Thyroid gland (tissue), 4 donors: ENCODE data around the gene CYFIP1.

Source experiments
- CTCF ChIP-seq, 6 experiments: fragments of 200-600 bp in 3 of 6; fragments of 450-650 bp in 3 of 6; sonication (generic) in 3 of 6; IDR thresholded peaks; one replicate each; pipeline ENCODE4 v1.5.1; 2016 to 2019; ENCODE audit warnings: antibody characterized with exemption in 6 of 6, mild to moderate bottlenecking in 2 of 6, inconsistent platforms in 1 of 6, moderate library complexity in 1 of 6
- POLR2A ChIP-seq, 2 donors: fragments of 450-650 bp; IDR thresholded peaks; one replicate each; pipeline ENCODE4 v1.6.1; 2017; ENCODE audit warnings: antibody characterized with exemption in 2 of 2, mild to moderate bottlenecking in 2 of 2, moderate library complexity in 1 of 2

GRCh38 chr15:22868495-22868894 lies 111.7 kb downstream of the CYFIP1 start:
- TF ChIP-seq CTCF (IDR thresholded peaks at IDR 0.05), result no peak
- TF ChIP-seq POLR2A (IDR thresholded peaks at IDR 0.05), result no peak
